GM23338 (cell line): ENCODE measurements around the gene MKRN2. TPM values are rescaled to one million over a fixed set of nuclear protein-coding genes. Genes with fewer than 3 reads are reported as not detected.

Source experiments
- ATAC-seq: fragments of 200-7000 bp; cut with Tn5 transposase; 3 replicates; pipeline ENCODE4 v1.9.1; 2020
- DNase-seq: peaks from one replicate; pipeline ENCODE4 v3.0.0-alpha.2; 2015; ENCODE audit warnings: low spot score
- H2AFZ ChIP-seq: fragments of 200-600 bp; sonication (generic); 2 replicates; pipeline ENCODE4 v1.8.0; 2016; ENCODE audit warnings: antibody characterized with exemption, mild to moderate bottlenecking, moderate library complexity
- H3F3A ChIP-seq: fragments of 200-600 bp; sonication (generic); replicated peaks from 2 replicates; pipeline ENCODE4 v1.8.0; 2017; ENCODE audit warnings: antibody characterized with exemption, mixed run types, low read depth
- H3K27ac ChIP-seq: fragments of 200-600 bp; sonication (generic); 2 replicates; pipeline ENCODE4 v1.6.1; 2016; ENCODE audit warnings: low read depth
- H3K27me3 ChIP-seq: fragments of 200-600 bp; sonication (generic); 2 replicates; pipeline ENCODE4 v1.8.0; 2016; ENCODE audit warnings: mild to moderate bottlenecking, mixed run types, moderate library complexity; ENCODE audit not compliant: insufficient read depth
- H3K36me3 ChIP-seq: fragments of 200-600 bp; sonication (generic); 2 replicates; pipeline ENCODE4 v1.8.0; 2016; ENCODE audit warnings: mild to moderate bottlenecking; ENCODE audit not compliant: insufficient read depth
- H3K4me1 ChIP-seq: fragments of 200-600 bp; sonication (generic); 2 replicates; pipeline ENCODE4 v1.8.0; 2016; ENCODE audit warnings: mild to moderate bottlenecking, moderate library complexity; ENCODE audit not compliant: insufficient read depth
- H3K4me2 ChIP-seq: fragments of 200-600 bp; sonication (generic); 2 replicates; pipeline ENCODE4 v1.7.1; 2017; ENCODE audit warnings: mixed run types
- H3K4me3 ChIP-seq: fragments of 200-600 bp; sonication (generic); 2 replicates; pipeline ENCODE4 v1.6.1; 2016; ENCODE audit warnings: mixed run types
- H3K79me2 ChIP-seq: fragments of 200-600 bp; sonication (generic); replicated peaks from 2 replicates; pipeline ENCODE4 v1.8.0; 2017; ENCODE audit warnings: mild to moderate bottlenecking; ENCODE audit not compliant: insufficient read depth
- H3K9me2 ChIP-seq: fragments of 200-600 bp; sonication (generic); 2 replicates; pipeline ENCODE4 v1.8.0; 2017; ENCODE audit not compliant: insufficient read depth
- H4K20me1 ChIP-seq: fragments of 200-600 bp; sonication (generic); replicated peaks from 2 replicates; pipeline ENCODE4 v1.8.0; 2017; ENCODE audit warnings: mild to moderate bottlenecking; ENCODE audit not compliant: insufficient read depth
- H3K27ac Mint-ChIP-seq: 2 replicates; pipeline ENCODE4 v1.8.0; 2020; ENCODE audit warnings: inconsistent platforms, mild to moderate bottlenecking, moderate library complexity, mixed read lengths
- H3K27me3 Mint-ChIP-seq: 3 replicates; pipeline ENCODE4 v1.8.0; 2022; ENCODE audit warnings: low read depth, mild to moderate bottlenecking, moderate library complexity, mixed read lengths, inconsistent platforms; ENCODE audit not compliant: insufficient read depth, poor library complexity
- H3K36me3 Mint-ChIP-seq: 3 replicates; pipeline ENCODE4 v1.8.0; 2021; ENCODE audit warnings: low read depth, mild to moderate bottlenecking, inconsistent platforms, moderate library complexity, mixed read lengths
- H3K4me1 Mint-ChIP-seq: 3 replicates; pipeline ENCODE4 v1.8.0; 2020; ENCODE audit warnings: mild to moderate bottlenecking, inconsistent platforms, mixed read lengths
- H3K4me3 Mint-ChIP-seq: 3 replicates; pipeline ENCODE4 v1.8.0; 2021; ENCODE audit warnings: moderate library complexity, mild to moderate bottlenecking, inconsistent platforms, mixed read lengths
- H3K9me3 Mint-ChIP-seq: 3 replicates; pipeline ENCODE4 v1.8.0; 2020; ENCODE audit warnings: moderate library complexity, mild to moderate bottlenecking, inconsistent platforms, mixed read lengths
- CREB1 ChIP-seq: fragments of 250-450 bp; sonication (Bioruptor Pico); IDR thresholded peaks from 2 replicates; pipeline ENCODE4 v1.5.0; 2020; ENCODE audit warnings: low read depth, mild to moderate bottlenecking, moderate library complexity
- EZH2 ChIP-seq: fragments of 200-600 bp; sonication (generic); IDR thresholded peaks from one replicate; pipeline ENCODE4 v1.8.0; 2017; ENCODE audit warnings: antibody characterized with exemption, mild to moderate bottlenecking, low read depth; ENCODE audit not compliant: unreplicated experiment
- EZH2phosphoT487 ChIP-seq: fragments of 200-600 bp; sonication (generic); IDR thresholded peaks from one replicate; pipeline ENCODE4 v1.8.1; 2018; ENCODE audit warnings: antibody characterized with exemption; ENCODE audit not compliant: unreplicated experiment
- JUNB ChIP-seq: IDR thresholded peaks from one replicate; pipeline ENCODE4 v1.6.1; 2016; ENCODE audit warnings: antibody characterized with exemption; ENCODE audit not compliant: unreplicated experiment
- NANOG ChIP-seq: IDR thresholded peaks from 2 replicates; pipeline ENCODE4 v1.6.1; 2016; ENCODE audit warnings: antibody characterized with exemption, borderline replicate concordance
- POLR2AphosphoS5 ChIP-seq: IDR thresholded peaks from 2 replicates; pipeline ENCODE4 v1.6.1; 2016; ENCODE audit warnings: antibody characterized with exemption, low read depth
- STAT1 ChIP-seq: IDR thresholded peaks from one replicate; pipeline ENCODE4 v1.6.1; 2016; ENCODE audit warnings: antibody characterized with exemption; ENCODE audit not compliant: unreplicated experiment
- ZNF114 ChIP-seq: fragments of 250-450 bp; sonication (Bioruptor Pico); IDR thresholded peaks from 2 replicates; pipeline ENCODE4 v1.5.0; 2020; ENCODE audit warnings: mild to moderate bottlenecking, moderate library complexity
- ZNF331 ChIP-seq: fragments of 250-450 bp; sonication (Bioruptor Pico); IDR thresholded peaks from 2 replicates; pipeline ENCODE4 v1.5.0; 2020; ENCODE audit warnings: low read depth, mild to moderate bottlenecking, moderate library complexity
- polyA plus RNA-seq: library from polyadenylated mRNA; unstranded; fragments of >200 nt; fragmentation: Nextera tagmentation; extraction: Ambion mirVana; gene quantifications from 2 replicates; pipeline ENCODE4 v1.2.1, GENCODE V29; 2016
- total RNA-seq: library from RNA; depleted of rRNA; stranded (reverse); fragments of >200 nt; shearing (Covaris generic); gene quantifications from 2 replicates; pipeline ENCODE4 v1.2.3, GENCODE V29; 2014
- TF ChIP-seq, protein P1 (sequence below): IDR thresholded peaks from one replicate; pipeline ENCODE4 v1.6.1; 2018; ENCODE audit warnings: antibody characterized with exemption; ENCODE audit not compliant: unreplicated experiment
- TF ChIP-seq, protein P2 (sequence below): IDR thresholded peaks from 2 replicates; pipeline ENCODE4 v1.6.1; 2016; ENCODE audit warnings: antibody characterized with exemption
- TF ChIP-seq, protein P3 (sequence below), 2 experiments: fragments of 200-600 bp in 1 of 2; sonication (generic) in 1 of 2; conservative IDR thresholded peaks; 2 replicates each; pipeline versions ENCODE4 v1.5.1 to v1.6.1; 2016 to 2017; ENCODE audit warnings: antibody characterized with exemption in 2 of 2, low read depth in 2 of 2, mild to moderate bottlenecking in 2 of 2, moderate library complexity in 1 of 2

Gene MKRN2
- total and polyA plus RNA-seq, 2 experiments from 2014 or later, result 11.4 to 24.6 TPM

DNA sequence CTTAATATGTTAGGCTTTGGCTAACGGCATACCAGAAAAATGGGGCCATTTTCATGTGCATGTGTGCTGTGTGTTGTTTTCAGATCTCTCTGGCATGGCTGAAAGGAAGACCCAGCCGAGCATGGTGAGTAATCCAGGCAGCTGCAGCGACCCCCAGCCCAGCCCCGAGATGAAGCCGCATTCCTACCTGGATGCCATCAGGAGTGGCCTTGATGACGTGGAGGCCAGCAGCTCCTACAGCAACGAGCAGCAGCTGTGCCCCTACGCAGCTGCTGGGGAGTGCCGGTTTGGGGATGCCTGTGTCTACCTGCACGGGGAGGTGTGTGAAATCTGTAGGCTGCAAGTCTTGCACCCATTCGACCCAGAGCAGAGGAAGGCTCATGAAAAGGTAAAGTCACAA lies 15.1 kb downstream of the MKRN2 start (continued):
- TF ChIP-seq JUNB (no peak), ZNF114 (no peak), EZH2 (no peak), EZH2phosphoT487 (no peak), STAT1 (no peak), POLR2AphosphoS5 (no peak), ZNF331 (no peak), CREB1 (CRISPR knock-in tag) (no peak), NANOG (no peak)
- TF ChIP-seq, protein P1, sequence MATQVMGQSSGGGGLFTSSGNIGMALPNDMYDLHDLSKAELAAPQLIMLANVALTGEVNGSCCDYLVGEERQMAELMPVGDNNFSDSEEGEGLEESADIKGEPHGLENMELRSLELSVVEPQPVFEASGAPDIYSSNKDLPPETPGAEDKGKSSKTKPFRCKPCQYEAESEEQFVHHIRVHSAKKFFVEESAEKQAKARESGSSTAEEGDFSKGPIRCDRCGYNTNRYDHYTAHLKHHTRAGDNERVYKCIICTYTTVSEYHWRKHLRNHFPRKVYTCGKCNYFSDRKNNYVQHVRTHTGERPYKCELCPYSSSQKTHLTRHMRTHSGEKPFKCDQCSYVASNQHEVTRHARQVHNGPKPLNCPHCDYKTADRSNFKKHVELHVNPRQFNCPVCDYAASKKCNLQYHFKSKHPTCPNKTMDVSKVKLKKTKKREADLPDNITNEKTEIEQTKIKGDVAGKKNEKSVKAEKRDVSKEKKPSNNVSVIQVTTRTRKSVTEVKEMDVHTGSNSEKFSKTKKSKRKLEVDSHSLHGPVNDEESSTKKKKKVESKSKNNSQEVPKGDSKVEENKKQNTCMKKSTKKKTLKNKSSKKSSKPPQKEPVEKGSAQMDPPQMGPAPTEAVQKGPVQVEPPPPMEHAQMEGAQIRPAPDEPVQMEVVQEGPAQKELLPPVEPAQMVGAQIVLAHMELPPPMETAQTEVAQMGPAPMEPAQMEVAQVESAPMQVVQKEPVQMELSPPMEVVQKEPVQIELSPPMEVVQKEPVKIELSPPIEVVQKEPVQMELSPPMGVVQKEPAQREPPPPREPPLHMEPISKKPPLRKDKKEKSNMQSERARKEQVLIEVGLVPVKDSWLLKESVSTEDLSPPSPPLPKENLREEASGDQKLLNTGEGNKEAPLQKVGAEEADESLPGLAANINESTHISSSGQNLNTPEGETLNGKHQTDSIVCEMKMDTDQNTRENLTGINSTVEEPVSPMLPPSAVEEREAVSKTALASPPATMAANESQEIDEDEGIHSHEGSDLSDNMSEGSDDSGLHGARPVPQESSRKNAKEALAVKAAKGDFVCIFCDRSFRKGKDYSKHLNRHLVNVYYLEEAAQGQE, result no peak
- TF ChIP-seq, protein P2, sequence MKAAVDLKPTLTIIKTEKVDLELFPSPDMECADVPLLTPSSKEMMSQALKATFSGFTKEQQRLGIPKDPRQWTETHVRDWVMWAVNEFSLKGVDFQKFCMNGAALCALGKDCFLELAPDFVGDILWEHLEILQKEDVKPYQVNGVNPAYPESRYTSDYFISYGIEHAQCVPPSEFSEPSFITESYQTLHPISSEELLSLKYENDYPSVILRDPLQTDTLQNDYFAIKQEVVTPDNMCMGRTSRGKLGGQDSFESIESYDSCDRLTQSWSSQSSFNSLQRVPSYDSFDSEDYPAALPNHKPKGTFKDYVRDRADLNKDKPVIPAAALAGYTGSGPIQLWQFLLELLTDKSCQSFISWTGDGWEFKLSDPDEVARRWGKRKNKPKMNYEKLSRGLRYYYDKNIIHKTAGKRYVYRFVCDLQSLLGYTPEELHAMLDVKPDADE, result no peak
- TF ChIP-seq, protein P3, sequence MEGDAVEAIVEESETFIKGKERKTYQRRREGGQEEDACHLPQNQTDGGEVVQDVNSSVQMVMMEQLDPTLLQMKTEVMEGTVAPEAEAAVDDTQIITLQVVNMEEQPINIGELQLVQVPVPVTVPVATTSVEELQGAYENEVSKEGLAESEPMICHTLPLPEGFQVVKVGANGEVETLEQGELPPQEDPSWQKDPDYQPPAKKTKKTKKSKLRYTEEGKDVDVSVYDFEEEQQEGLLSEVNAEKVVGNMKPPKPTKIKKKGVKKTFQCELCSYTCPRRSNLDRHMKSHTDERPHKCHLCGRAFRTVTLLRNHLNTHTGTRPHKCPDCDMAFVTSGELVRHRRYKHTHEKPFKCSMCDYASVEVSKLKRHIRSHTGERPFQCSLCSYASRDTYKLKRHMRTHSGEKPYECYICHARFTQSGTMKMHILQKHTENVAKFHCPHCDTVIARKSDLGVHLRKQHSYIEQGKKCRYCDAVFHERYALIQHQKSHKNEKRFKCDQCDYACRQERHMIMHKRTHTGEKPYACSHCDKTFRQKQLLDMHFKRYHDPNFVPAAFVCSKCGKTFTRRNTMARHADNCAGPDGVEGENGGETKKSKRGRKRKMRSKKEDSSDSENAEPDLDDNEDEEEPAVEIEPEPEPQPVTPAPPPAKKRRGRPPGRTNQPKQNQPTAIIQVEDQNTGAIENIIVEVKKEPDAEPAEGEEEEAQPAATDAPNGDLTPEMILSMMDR (conservative IDR thresholded peaks at IDR 0.05; ENCODE audit: low read depth in 2 of 2), result no peak

DNA sequence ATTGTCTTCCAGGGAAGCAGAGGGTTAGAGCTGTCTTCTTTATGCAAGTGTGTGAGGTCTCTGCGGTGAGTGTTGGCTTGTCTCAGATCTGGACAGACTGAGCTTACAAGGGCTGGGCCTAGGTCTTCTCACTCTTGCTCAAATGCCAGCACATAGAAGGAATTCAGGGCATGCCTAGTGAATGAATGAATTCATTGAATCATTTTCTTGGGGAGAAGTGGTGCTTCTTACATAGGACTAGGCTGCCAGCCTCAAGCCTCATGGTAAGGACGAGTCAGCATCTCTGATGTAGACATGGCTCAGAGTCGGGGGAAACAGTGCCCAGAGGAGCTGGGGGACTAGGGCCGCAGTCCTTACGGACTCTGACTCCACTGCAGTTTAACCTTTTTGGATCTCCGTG lies 17.2 kb downstream of the MKRN2 start:
- DNase-seq (no peak), ATAC-seq (no peak)
- Mint-ChIP-seq H3K4me3 (no peak overlapping the region), H3K27me3 (peaks cover 2% of the 10 kb centered on the region), H3K27ac (no peak overlapping the region), H3K4me1 (no peaks in the 10 kb centered on the region), H3K36me3 (peaks cover 86% of the 10 kb centered on the region), H3K9me3 (no peaks in the 10 kb centered on the region)
- H2AFZ ChIP-seq, result no peak overlapping the region
- H3K4me2 ChIP-seq, result no peak overlapping the region
- H3K4me3 ChIP-seq, result no peak overlapping the region
- no peaks in the 10 kb centered on the region for H3K27me3 ChIP-seq
- H3K36me3 ChIP-seq, result peaks cover 37% of the 10 kb centered on the region
- H3K79me2 ChIP-seq, result peaks cover 7% of the 10 kb centered on the region; the same call in 1 of the 2 replicates
- 0 out of 2 replicates have a peak, but pooled peaks cover 2% of the 10 kb centered on the region for H3F3A ChIP-seq
- no peaks in the 10 kb centered on the region for H3K9me2 ChIP-seq
- H4K20me1 ChIP-seq, result peaks cover 9% of the 10 kb centered on the region
- H3K4me1 ChIP-seq, result no peaks in the 10 kb centered on the region
- no peak overlapping the region for H3K27ac ChIP-seq
- TF ChIP-seq, protein P1, result no peak
